SU-DHL-6 (cell line): ENCODE results near the gene MEF2C.

Source experiments
- H2AFZ ChIP-seq: fragments of 200-600 bp; sonication (generic); 2 replicates; pipeline ENCODE4 v1.6.1; 2014; ENCODE audit warnings: low read depth, mild to moderate bottlenecking, moderate library complexity, mixed read lengths, antibody characterized with exemption, low read length; ENCODE audit not compliant: severe bottlenecking
- H3F3A ChIP-seq: fragments of 200-600 bp; shearing (Covaris generic); 2 replicates; pipeline ENCODE4 v1.6.0; 2016; ENCODE audit warnings: antibody characterized with exemption, mild to moderate bottlenecking; ENCODE audit not compliant: insufficient read depth
- H3K27ac ChIP-seq: fragments of 200-600 bp; sonication (generic); 2 replicates; pipeline ENCODE4 v1.5.1; 2016; ENCODE audit warnings: low read depth, mild to moderate bottlenecking, low read length, moderate library complexity, mixed read lengths
- H3K27me3 ChIP-seq: fragments of 200-600 bp; sonication (generic), shearing (Covaris generic); 2 replicates; pipeline ENCODE4 v1.6.0; 2014; ENCODE audit warnings: mild to moderate bottlenecking, low read length
- H3K36me3 ChIP-seq: fragments of 200-600 bp; sonication (generic); 2 replicates; pipeline ENCODE4 v1.6.1; 2014; ENCODE audit warnings: mild to moderate bottlenecking, low read length, mixed read lengths
- H3K4me2 ChIP-seq: fragments of 300-600, 200-600 bp; shearing (Covaris generic), sonication (generic); 2 replicates; pipeline ENCODE4 v1.6.0; 2014; ENCODE audit warnings: low read length, low read depth, mild to moderate bottlenecking; ENCODE audit not compliant: poor library complexity, severe bottlenecking
- H3K4me3 ChIP-seq: fragments of 200-600 bp; sonication (generic); 2 replicates; pipeline ENCODE4 v1.5.1; 2014; ENCODE audit warnings: antibody characterized with exemption, low read length, mild to moderate bottlenecking, mixed read lengths; ENCODE audit not compliant: insufficient read depth, poor library complexity, severe bottlenecking
- H3K79me2 ChIP-seq: fragments of 200-600 bp; sonication (generic); 2 replicates; pipeline ENCODE4 v1.6.1; 2014; ENCODE audit warnings: mild to moderate bottlenecking, low read length, moderate library complexity; ENCODE audit not compliant: insufficient read depth
- H3K9ac ChIP-seq: fragments of 200-600 bp; sonication (generic); 2 replicates; pipeline ENCODE4 v1.7.0; 2014; ENCODE audit warnings: mild to moderate bottlenecking, low read length
- H3K9me2 ChIP-seq: fragments of 200-600 bp; sonication (generic); replicated peaks from 2 replicates; pipeline ENCODE4 v1.6.1; 2014; ENCODE audit warnings: low read length; ENCODE audit not compliant: insufficient read depth
- H3K9me3 ChIP-seq: fragments of 200-600 bp; sonication (generic); 2 replicates; pipeline ENCODE4 v1.6.1; 2014; ENCODE audit warnings: low read length, mixed read lengths; ENCODE audit not compliant: insufficient read depth
- H4K20me1 ChIP-seq: fragments of 200-600 bp; sonication (generic); 2 replicates; pipeline ENCODE4 v1.6.1; 2014; ENCODE audit warnings: low read depth, mild to moderate bottlenecking, antibody characterized with exemption, low read length, moderate library complexity, mixed read lengths
- CTCF ChIP-seq: fragments of 200-600 bp; sonication (generic); IDR thresholded peaks from one replicate; pipeline ENCODE4 v1.5.1; 2017; ENCODE audit warnings: antibody characterized with exemption, mild to moderate bottlenecking, low read length, moderate library complexity; ENCODE audit not compliant: insufficient read depth, poor library complexity, severe bottlenecking
- EZH2phosphoT487 ChIP-seq: fragments of 200-600 bp; sonication (generic), shearing (Covaris generic); conservative IDR thresholded peaks from 2 replicates; pipeline ENCODE4 v1.6.1; 2018; ENCODE audit warnings: mild to moderate bottlenecking, antibody characterized with exemption, low read length, moderate library complexity, mixed read lengths

The MEF2C gene

GRCh38 chr5:88708021-88708420 lies 175.0 kb downstream of the MEF2C start:
- Histone ChIP-seq H3K9me2 (no peaks in the 10 kb centered on the region), H3K4me2 (no peak overlapping the region), H3K36me3 (no peaks in the 10 kb centered on the region), H3K27ac (no peak overlapping the region), H3F3A (no peaks in the 10 kb centered on the region), H3K9me3 (no peaks in the 10 kb centered on the region), H3K4me3 (no peak overlapping the region), H3K79me2 (no peaks in the 10 kb centered on the region), H3K9ac (no peak overlapping the region), H4K20me1 (no peaks in the 10 kb centered on the region), H2AFZ (no peak overlapping the region), H3K27me3 (no peaks in the 10 kb centered on the region)
- no peak for TF ChIP-seq CTCF

- TF ChIP-seq CTCF (no peak), EZH2phosphoT487 (no peak)
- Histone ChIP-seq H3K9ac (no peak overlapping the region), H3K36me3 (no peaks in the 10 kb centered on the region), H3K4me3 (no peak overlapping the region), H3K27me3 (no peaks in the 10 kb centered on the region), H3K9me2 (no peaks in the 10 kb centered on the region), H3K4me2 (no peak overlapping the region), H3K27ac (no peak overlapping the region), H3K9me3 (no peaks in the 10 kb centered on the region), H4K20me1 (no peaks in the 10 kb centered on the region), H2AFZ (no peak overlapping the region), H3K79me2 (no peaks in the 10 kb centered on the region), H3F3A (no peaks in the 10 kb centered on the region)
These were observed 175.6 kb downstream of the MEF2C start for GRCh38 chr5:88707216-88707965.

GRCh38 chr5:88702332-88702731 lies 180.7 kb downstream of the MEF2C start:
- Histone ChIP-seq H3K9me3 (no peaks in the 10 kb centered on the region), H3K27me3 (no peaks in the 10 kb centered on the region), H2AFZ (no peak overlapping the region), H3K79me2 (no peaks in the 10 kb centered on the region), H3K4me3 (no peak overlapping the region), H3K4me2 (no peak overlapping the region), H3F3A (no peaks in the 10 kb centered on the region), H4K20me1 (no peaks in the 10 kb centered on the region), H3K9ac (no peak overlapping the region), H3K36me3 (no peaks in the 10 kb centered on the region), H3K27ac (no peak overlapping the region), H3K9me2 (no peaks in the 10 kb centered on the region)
- TF ChIP-seq EZH2phosphoT487 (no peak), CTCF (no peak)
